HG03558 (cell line): ENCODE measurements around the gene PLEKHA4.
"Not testable (repeated sequence)": the region's sequence is repeated elsewhere in the genome, so short reads cannot be mapped to it uniquely, and the experiment has no call there.

Experiments used
- ATAC-seq: cut with Tn5 transposase; IDR thresholded peaks from one replicate; pipeline ENCODE4 v1.9.1; 2021; ENCODE audit warnings: moderate number of reproducible peaks; ENCODE audit not compliant: unreplicated experiment; ENCODE audit errors: extremely low read depth

The PLEKHA4 gene

GRCh38 chr19:48804496-48804895, 63.9 kb downstream of the PLEKHA4 start:
- ATAC-seq = no peak

- no peak for ATAC-seq
Measured at GRCh38 chr19:48802623-48803022, 65.8 kb downstream of the PLEKHA4 start.

- no peak for ATAC-seq
Measured at GRCh38 chr19:48799358-48800300, 68.8 kb downstream of the PLEKHA4 start.

- ATAC-seq = no peak
Measured at GRCh38 chr19:48798937-48799336, 69.5 kb downstream of the PLEKHA4 start.

GRCh38 chr19:48797103-48797502, 71.3 kb downstream of the PLEKHA4 start:
- no peak for ATAC-seq

- ATAC-seq = no peak
Measured at GRCh38 chr19:48796298-48797083, 71.9 kb downstream of the PLEKHA4 start.

- no peak for ATAC-seq
Measured at GRCh38 chr19:48795685-48796070, 72.7 kb downstream of the PLEKHA4 start.

GRCh38 chr19:48795055-48795684, 73.2 kb downstream of the PLEKHA4 start:
- no peak for ATAC-seq

- no peak for ATAC-seq
Measured at GRCh38 chr19:48794291-48794690, 74.1 kb downstream of the PLEKHA4 start.

- ATAC-seq = no peak
Measured at GRCh38 chr19:48793271-48793670, 75.1 kb downstream of the PLEKHA4 start.

GRCh38 chr19:48787331-48787730, 81.1 kb downstream of the PLEKHA4 start:
- not testable (repeated sequence) for ATAC-seq
